Neural crest cell (in vitro differentiated cells): ENCODE data around the gene MT1F. TPM values are rescaled to one million over a fixed set of nuclear protein-coding genes. Genes with fewer than 3 reads are reported as not detected.
A peak's percentile ranks its signal among the peaks of the same experiment; 100 is the strongest.

Source experiments
- DNase-seq: peaks from one replicate; pipeline ENCODE4 v3.0.0; 2021; ENCODE audit warnings: low read depth, mixed read lengths, low spot score
- H3K27ac Mint-ChIP-seq: one replicate; pipeline ENCODE4 v1.8.0; 2021; ENCODE audit warnings: mild to moderate bottlenecking, mixed read lengths; ENCODE audit not compliant: unreplicated experiment
- H3K27me3 Mint-ChIP-seq: 2 replicates; pipeline ENCODE4 v1.8.0; 2021; ENCODE audit warnings: low read depth, mild to moderate bottlenecking, mixed read lengths
- H3K36me3 Mint-ChIP-seq: 2 replicates; pipeline ENCODE4 v1.8.0; 2021; ENCODE audit warnings: low read depth, mild to moderate bottlenecking, mixed read lengths
- H3K4me1 Mint-ChIP-seq: 2 replicates; pipeline ENCODE4 v1.8.0; 2021; ENCODE audit warnings: mixed read lengths
- H3K4me3 Mint-ChIP-seq: one replicate; pipeline ENCODE4 v1.8.0; 2021; ENCODE audit warnings: mild to moderate bottlenecking, mixed read lengths
- H3K9me3 Mint-ChIP-seq: 2 replicates; pipeline ENCODE4 v1.8.0; 2021; ENCODE audit warnings: mixed read lengths
- total RNA-seq: library from RNA; stranded (reverse); gene quantifications from 2 replicates; pipeline ENCODE4 v1.2.1, GENCODE V29; 2021
- TF ChIP-seq, protein P1 (sequence below): fragments of 200-600 bp; sonication (generic); conservative IDR thresholded peaks from 2 replicates; pipeline ENCODE4 v1.5.0; 2021; ENCODE audit warnings: antibody characterized with exemption, mild to moderate bottlenecking

MT1F gene
- total RNA-seq, 1 donor from 2014 or later, result 1.5 TPM

DNA sequence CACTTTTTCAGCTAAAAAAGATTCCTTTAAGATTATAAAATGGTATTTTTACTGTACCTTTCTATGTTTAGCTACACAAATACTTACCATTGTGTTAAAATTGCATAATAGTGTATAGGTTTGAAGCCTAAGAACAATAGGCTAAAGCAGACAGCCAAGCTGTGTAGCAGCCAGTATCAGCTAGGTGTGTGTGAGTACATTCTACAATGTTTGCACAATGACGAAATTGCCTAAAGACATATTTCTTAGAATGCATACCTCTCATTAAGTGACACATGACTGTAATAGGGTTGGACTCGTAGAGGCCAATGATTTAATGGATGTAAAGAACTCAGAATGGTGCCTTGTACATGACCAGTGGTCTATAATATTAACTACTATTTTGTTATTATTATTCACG lies 7.9 kb upstream of the MT1F start:
- Mint-ChIP-seq H3K27me3 (peaks cover 89% of the 10 kb centered on the region), H3K4me3 (no peak overlapping the region), H3K4me1 (no peaks in the 10 kb centered on the region), H3K36me3 (no peaks in the 10 kb centered on the region), H3K9me3 (no peaks in the 10 kb centered on the region), H3K27ac (no peak overlapping the region)
- DNase-seq, result no peak
- TF ChIP-seq, protein P1, sequence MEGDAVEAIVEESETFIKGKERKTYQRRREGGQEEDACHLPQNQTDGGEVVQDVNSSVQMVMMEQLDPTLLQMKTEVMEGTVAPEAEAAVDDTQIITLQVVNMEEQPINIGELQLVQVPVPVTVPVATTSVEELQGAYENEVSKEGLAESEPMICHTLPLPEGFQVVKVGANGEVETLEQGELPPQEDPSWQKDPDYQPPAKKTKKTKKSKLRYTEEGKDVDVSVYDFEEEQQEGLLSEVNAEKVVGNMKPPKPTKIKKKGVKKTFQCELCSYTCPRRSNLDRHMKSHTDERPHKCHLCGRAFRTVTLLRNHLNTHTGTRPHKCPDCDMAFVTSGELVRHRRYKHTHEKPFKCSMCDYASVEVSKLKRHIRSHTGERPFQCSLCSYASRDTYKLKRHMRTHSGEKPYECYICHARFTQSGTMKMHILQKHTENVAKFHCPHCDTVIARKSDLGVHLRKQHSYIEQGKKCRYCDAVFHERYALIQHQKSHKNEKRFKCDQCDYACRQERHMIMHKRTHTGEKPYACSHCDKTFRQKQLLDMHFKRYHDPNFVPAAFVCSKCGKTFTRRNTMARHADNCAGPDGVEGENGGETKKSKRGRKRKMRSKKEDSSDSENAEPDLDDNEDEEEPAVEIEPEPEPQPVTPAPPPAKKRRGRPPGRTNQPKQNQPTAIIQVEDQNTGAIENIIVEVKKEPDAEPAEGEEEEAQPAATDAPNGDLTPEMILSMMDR, result no peak

DNA sequence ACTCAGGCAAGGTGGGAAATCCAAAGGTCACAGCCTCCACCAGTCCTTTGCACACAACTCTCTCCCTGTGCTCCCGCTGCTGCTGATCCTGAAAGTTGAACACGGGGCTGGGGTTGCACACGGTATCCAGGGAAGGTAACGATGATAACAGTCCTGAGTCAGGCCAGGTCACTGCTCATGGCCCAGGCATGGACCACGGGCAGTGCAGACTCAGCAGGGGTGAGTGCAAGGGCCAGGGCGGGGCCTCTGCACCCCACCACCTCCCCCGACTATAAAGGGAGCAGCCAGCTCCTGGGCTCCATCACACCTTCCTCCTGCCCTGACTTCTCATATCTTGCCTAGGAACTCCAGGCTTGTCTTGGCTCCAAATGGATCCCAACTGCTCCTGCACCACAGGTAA lies 6.2 kb upstream of the MT1F start, which contains the start of gene MT1B:
MT1B (plus strand) TSS at position 301 of the 400 bp plus-strand sequence; CDS start at position 369, 68 bp downstream.
- Mint-ChIP-seq H3K27ac (peak within 1 kb of the TSS; percentile 45), H3K4me1 (no peaks in the 10 kb centered on the region), H3K9me3 (no peaks in the 10 kb centered on the region), H3K36me3 (no peaks in the 10 kb centered on the region), H3K4me3 (no peak within 1 kb of the TSS), H3K27me3 (peaks cover 83% of the 10 kb centered on the region)
- TF ChIP-seq, protein P1, result no peak
- DNase-seq, result no peak

DNA sequence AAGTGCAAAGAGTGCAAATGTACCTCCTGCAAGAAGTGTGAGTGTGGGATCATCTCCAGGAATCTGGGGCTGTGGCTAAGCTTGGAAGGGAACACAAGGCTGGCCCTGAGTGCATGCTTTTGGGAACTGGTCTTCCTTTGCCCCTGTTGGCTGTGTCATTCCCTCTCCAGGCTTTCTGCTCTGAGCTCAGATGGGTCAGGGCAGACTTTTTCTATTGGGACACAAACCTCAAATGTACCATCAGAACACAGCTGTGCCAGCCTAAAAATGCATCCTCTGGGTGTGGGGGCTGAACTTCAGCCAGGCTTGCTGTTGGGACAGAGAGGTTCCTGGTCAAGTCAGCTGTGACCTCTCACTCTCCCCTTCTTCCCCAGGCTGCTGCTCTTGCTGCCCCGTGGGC lies 5.2 kb upstream of the MT1F start:
- Mint-ChIP-seq H3K36me3 (no peaks in the 10 kb centered on the region), H3K27me3 (peaks cover 83% of the 10 kb centered on the region), H3K4me1 (no peaks in the 10 kb centered on the region), H3K4me3 (no peak overlapping the region), H3K9me3 (no peaks in the 10 kb centered on the region), H3K27ac (no peak overlapping the region)
- DNase-seq, result no peak
- TF ChIP-seq, protein P1, result no peak

DNA sequence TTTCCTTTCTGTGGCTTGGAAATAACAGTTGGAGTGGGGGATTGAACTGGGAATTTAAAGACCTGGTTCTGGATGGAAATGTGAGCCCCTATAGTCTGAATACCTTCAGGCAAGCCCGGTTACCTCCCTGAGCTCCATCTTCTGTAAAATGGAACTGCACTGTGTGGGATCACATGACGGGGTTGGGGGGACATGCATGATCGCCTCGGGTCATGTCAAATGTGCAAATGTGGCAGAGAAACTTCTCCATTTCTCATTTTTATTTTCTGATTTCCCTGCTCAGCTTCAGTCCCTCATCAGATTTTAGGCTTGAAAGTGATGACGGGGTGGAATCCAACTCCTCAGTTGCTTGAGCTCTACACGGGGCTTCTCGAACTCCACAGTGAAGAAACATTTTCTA lies 4.5 kb upstream of the MT1F start:
- no peaks in the 10 kb centered on the region for H3K36me3 Mint-ChIP-seq
- no peak overlapping the region for H3K27ac Mint-ChIP-seq
- no peak overlapping the region for H3K4me3 Mint-ChIP-seq
- H3K4me1 Mint-ChIP-seq, result peaks cover 5% of the 10 kb centered on the region
- DNase-seq, result no peak
- TF ChIP-seq, protein P1, result no peak
- H3K27me3 Mint-ChIP-seq, result peaks cover 84% of the 10 kb centered on the region
- no peaks in the 10 kb centered on the region for H3K9me3 Mint-ChIP-seq

DNA sequence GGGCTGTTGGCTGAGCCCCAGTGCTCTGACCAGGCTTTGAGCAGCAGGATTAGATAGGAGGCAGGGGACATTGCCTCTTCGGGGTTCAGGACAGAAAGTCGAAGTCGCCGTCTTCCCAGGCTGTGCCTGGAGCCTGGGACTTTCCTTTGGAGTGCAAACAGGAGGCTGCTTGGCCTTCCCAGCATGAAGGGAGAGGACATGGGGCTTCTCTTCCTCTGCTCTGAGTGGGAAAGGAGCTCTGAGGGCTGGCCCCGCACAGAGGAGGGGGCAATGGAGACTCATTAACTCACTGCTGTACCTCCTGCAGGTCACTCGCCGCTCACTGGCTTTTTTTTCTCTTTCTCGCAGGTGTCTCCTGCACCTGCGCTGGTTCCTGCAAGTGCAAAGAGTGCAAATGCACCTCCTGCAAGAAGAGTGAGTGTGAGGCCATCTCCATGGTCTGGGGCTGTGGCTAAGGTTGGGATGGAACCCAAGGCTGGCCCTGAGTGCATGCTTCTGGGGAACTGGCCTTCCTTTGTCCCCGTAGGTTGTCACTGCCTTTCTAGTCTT lies 642 bp downstream of the MT1F start:
- H3K27me3 Mint-ChIP-seq, result peaks cover 86% of the 10 kb centered on the region
- peaks cover 3% of the 10 kb centered on the region for H3K36me3 Mint-ChIP-seq
- DNase-seq, result no peak
- H3K9me3 Mint-ChIP-seq, result no peaks in the 10 kb centered on the region
- TF ChIP-seq, protein P1, result no peak
- H3K4me3 Mint-ChIP-seq, result peak overlapping the region; percentile 86
- peaks cover 14% of the 10 kb centered on the region for H3K4me1 Mint-ChIP-seq
- no peak overlapping the region for H3K27ac Mint-ChIP-seq
